Neutrophil (primary cell): ENCODE measurements around the gene CHRND.

Experiments
- H3K27ac ChIP-seq: fragments of 200-600 bp; sonication (generic); 2 replicates; pipeline ENCODE4 v1.5.1; 2016; ENCODE audit warnings: mild to moderate bottlenecking, moderate library complexity
- H3K27me3 ChIP-seq: fragments of 200-600 bp; sonication (generic); 2 replicates; pipeline ENCODE4 v1.6.0; 2016; ENCODE audit warnings: mild to moderate bottlenecking
- H3K36me3 ChIP-seq: fragments of 200-600 bp; sonication (generic); 2 replicates; pipeline ENCODE4 v1.5.1; 2017
- H3K4me1 ChIP-seq, 2 experiments: fragments of 200-600 bp in 1 of 2; sonication (generic) in 1 of 2; 1 replicate in 1 of 2; 2 replicates in 1 of 2; pipeline versions ENCODE4 v1.5.1 to v1.6.1; 2013 to 2016; ENCODE audit warnings: low read depth in 1 of 2, low read length in 1 of 2, mild to moderate bottlenecking in 1 of 2, moderate library complexity in 1 of 2; ENCODE audit not compliant: control insufficient read depth in 1 of 2, insufficient read depth in 1 of 2
- H3K4me3 ChIP-seq, 2 experiments: fragments of 200-600 bp in 1 of 2; sonication (generic) in 1 of 2; 1 replicate in 1 of 2; 2 replicates in 1 of 2; pipeline ENCODE4 v1.5.1; 2013 to 2016; ENCODE audit warnings: low read depth in 1 of 2, low read length in 1 of 2, mild to moderate bottlenecking in 1 of 2, moderate library complexity in 1 of 2
- H3K9me3 ChIP-seq: fragments of 200-600 bp; sonication (generic); 2 replicates; pipeline ENCODE4 v1.5.1; 2016
- TF ChIP-seq, protein P1 (sequence below): fragments of 200-600 bp; sonication (generic); IDR thresholded peaks from 2 replicates; pipeline ENCODE4 v1.5.1; 2016; ENCODE audit warnings: antibody characterized with exemption

The CHRND gene

DNA sequence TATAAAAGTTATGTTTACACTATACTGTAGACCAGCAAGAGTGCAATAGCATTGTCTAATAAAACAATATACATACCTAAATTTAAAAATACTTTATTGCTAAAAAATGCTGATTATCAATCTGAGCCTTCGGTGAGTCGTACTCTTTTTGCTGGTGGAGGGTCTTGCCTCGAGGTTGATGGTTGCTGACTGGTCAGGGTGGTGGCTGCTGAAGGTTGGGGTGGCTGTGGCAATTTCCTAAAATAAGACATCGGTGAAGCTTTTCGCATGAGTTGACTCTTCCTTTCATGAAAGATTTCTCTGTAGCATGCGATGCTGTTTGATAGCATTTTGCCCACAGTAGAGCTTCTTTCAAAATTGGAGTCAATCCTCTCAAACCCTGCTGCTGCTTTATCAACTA lies 22.0 kb downstream of the CHRND start:
- Histone ChIP-seq H3K9me3 (no peaks in the 10 kb centered on the region), H3K4me1 (peaks cover 18 to 20% of the 10 kb centered on the region in 2 experiments), H3K27ac (no peak overlapping the region), H3K4me3 (no peak overlapping the region), H3K27me3 (no peaks in the 10 kb centered on the region), H3K36me3 (peaks cover 4% of the 10 kb centered on the region)
- TF ChIP-seq, protein P1, sequence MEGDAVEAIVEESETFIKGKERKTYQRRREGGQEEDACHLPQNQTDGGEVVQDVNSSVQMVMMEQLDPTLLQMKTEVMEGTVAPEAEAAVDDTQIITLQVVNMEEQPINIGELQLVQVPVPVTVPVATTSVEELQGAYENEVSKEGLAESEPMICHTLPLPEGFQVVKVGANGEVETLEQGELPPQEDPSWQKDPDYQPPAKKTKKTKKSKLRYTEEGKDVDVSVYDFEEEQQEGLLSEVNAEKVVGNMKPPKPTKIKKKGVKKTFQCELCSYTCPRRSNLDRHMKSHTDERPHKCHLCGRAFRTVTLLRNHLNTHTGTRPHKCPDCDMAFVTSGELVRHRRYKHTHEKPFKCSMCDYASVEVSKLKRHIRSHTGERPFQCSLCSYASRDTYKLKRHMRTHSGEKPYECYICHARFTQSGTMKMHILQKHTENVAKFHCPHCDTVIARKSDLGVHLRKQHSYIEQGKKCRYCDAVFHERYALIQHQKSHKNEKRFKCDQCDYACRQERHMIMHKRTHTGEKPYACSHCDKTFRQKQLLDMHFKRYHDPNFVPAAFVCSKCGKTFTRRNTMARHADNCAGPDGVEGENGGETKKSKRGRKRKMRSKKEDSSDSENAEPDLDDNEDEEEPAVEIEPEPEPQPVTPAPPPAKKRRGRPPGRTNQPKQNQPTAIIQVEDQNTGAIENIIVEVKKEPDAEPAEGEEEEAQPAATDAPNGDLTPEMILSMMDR: no peak

DNA sequence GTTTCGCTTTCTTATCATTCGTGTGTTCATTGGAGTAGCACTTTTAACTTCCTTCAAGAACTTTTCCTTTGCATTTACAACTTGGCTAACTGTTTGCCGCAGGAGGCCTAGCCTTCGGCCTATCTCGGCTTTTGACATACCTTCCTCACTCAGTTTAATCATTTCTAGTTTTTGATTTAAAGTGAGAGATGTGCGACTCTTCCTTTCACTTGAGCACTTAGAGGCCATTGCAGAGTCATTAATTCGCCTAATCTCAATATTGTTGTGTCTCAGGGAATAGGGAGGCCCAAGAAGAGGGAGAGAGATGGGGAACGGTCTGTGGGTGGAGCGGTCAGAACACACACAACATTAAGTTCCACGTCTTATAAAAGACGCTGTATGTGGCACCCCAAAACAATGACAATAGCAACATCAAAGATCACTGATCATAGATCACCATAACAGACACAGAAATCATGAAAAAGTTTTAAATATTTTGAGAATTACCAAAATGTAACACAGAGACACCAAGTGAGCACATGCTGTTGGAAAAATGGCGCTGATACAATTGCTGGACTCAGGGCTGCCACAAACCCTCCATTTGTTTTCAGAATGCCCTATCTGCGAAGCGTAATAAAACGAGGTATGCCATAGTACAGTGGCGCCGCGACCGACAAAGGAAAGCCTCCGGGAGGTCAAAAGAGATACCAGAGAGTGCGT lies 23.8 kb downstream of the CHRND start:
- peak overlapping the region; percentile 72 to 95 for H3K4me3 ChIP-seq
- TF ChIP-seq, protein P1: no peak
- no peaks in the 10 kb centered on the region for H3K27me3 ChIP-seq
- peaks cover 20 to 25% of the 10 kb centered on the region in 2 experiments for H3K4me1 ChIP-seq
- peaks cover 4% of the 10 kb centered on the region for H3K36me3 ChIP-seq
- no peaks in the 10 kb centered on the region for H3K9me3 ChIP-seq
- H3K27ac ChIP-seq: peak overlapping the region; percentile 96

DNA sequence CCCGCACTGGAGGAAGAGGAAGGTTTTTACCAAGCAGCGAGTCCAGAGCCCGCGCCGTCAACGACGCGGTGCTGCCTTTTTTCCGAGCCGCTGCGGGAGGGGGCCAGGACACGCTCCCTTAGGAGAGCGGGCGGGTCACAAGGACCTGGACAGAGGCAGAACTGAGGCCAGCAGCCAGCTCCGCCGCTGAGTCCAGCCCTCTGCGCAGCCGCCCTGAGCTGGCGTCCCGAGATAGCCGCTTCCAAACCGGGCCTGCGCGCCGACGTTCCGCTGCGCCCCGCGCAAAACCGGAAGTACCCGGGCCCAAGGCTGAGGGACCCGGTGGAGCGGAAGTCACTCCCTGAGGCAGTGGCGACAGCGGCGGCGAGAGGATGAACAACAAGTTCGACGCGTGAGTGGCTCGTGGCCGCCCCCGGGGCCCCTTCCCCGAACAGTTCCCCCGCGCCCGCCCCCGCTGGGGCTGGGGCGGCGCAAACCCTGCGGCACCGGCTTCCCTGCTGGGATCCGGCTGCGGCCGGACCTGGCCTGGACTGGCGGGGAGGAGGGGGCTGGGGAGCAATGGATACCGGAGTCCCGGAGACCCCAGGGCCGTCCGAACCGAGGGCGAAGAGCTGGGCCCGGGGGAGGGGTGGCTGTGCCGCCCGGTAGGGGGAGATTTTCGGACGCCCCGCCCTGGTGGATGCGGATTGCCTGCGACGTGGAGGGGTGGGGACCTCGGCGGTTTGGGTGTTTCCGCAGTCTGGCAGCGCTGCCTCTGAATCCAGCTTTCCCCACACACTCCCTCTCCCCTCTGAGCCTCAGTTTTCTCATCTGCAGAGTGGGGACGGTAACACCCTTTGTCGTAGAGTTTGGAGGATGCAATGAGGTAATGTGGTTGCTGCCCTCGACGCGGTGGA lies 24.6 kb downstream of the CHRND start, which contains the start of the genes EIF4E2 and TIGD1:
Gene EIF4E2, plus strand, starts transcription at position 336 of the 896 bp plus-strand sequence. Its CDS starts 36 bp downstream, at position 372.
Gene TIGD1, minus strand, starts transcription at position 204 of the 896 bp plus-strand sequence. CDS start 675 bp downstream, outside the sequence.
- no peaks in the 10 kb centered on the region for H3K27me3 ChIP-seq
- peak within 1 kb of the TSS; percentile 72 to 95 for H3K4me3 ChIP-seq
- peaks cover 20 to 25% of the 10 kb centered on the region in 2 experiments for H3K4me1 ChIP-seq
- peak within 1 kb of the TSS; percentile 96 for H3K27ac ChIP-seq
- TF ChIP-seq, protein P1: peak; percentile 82
- peaks cover 4% of the 10 kb centered on the region for H3K36me3 ChIP-seq
- H3K9me3 ChIP-seq: no peaks in the 10 kb centered on the region

DNA sequence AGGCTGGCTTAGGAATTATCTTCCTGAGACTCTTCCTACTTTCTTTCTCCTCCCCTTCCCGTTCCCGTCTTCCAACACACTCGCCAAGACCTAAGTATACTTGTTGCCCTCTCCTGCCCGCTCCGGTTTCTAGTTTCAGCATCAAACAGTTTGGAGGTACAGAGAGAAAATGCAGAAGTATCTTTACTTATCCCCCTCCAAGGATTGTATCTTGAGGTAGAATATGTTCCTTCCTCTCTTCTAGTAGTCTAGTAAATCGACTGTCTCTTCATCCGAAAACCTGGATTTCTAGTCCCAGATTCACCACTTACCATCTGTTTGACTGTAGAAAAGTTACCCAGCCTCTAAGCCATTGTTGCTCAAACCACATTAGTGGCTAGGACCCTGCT lies 25.3 kb downstream of the CHRND start:
- Histone ChIP-seq H3K4me1 (peaks cover 20 to 25% of the 10 kb centered on the region in 2 experiments), H3K4me3 (peak overlapping the region; percentile 72 to 95), H3K9me3 (no peaks in the 10 kb centered on the region), H3K36me3 (peaks cover 6% of the 10 kb centered on the region), H3K27me3 (no peaks in the 10 kb centered on the region), H3K27ac (peak overlapping the region; percentile 96)
- TF ChIP-seq, protein P1: no peak

DNA sequence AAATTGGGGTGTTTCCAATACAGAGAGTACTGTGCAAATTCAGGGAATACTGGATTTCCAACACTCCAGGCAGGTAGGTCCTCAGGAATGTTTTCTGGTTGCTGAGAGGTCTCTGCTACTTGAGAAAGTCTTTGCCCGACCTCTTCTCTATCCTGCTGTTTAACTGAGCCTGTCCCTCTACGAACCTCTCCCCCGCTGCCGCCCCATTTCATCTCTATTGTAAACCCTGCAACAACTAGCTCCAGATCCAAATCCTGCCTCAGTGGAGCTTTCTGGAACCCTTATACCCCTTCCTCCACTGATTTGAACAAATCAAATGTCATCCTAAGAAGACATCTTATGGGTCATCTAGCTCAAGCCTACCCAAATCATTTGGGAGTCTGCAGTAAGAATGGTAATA lies 25.8 kb downstream of the CHRND start:
- Histone ChIP-seq H3K27ac (peak overlapping the region; percentile 96), H3K4me1 (peaks cover 20 to 25% of the 10 kb centered on the region in 2 experiments), H3K4me3 (peak overlapping the region; percentile 72 to 95), H3K9me3 (no peaks in the 10 kb centered on the region), H3K36me3 (peaks cover 11% of the 10 kb centered on the region), H3K27me3 (no peaks in the 10 kb centered on the region)
- TF ChIP-seq, protein P1: no peak
